ENCODE data around the gene ABAT.

DNA sequence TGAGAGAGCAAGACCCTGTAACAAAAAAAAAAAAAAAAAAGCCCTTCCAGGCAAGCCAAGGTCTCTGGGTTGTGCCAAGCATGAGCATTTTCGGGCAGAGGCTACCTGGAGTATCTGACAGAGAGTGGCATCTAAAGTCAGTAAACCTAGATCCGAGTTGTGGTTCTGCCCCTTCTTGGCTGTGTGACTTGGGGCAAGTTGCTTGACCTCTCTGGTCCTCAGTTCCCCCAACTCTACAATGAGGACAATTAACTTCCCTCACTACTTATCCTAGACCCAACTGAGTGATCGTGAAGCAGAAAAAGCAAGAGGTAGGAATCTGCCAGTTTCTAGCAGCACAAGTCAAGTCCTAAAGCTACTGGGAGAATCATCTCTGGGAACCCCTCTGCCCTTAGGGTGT lies 88.7 kb downstream of the ABAT start:
- TF ChIP-seq, protein P1, sequence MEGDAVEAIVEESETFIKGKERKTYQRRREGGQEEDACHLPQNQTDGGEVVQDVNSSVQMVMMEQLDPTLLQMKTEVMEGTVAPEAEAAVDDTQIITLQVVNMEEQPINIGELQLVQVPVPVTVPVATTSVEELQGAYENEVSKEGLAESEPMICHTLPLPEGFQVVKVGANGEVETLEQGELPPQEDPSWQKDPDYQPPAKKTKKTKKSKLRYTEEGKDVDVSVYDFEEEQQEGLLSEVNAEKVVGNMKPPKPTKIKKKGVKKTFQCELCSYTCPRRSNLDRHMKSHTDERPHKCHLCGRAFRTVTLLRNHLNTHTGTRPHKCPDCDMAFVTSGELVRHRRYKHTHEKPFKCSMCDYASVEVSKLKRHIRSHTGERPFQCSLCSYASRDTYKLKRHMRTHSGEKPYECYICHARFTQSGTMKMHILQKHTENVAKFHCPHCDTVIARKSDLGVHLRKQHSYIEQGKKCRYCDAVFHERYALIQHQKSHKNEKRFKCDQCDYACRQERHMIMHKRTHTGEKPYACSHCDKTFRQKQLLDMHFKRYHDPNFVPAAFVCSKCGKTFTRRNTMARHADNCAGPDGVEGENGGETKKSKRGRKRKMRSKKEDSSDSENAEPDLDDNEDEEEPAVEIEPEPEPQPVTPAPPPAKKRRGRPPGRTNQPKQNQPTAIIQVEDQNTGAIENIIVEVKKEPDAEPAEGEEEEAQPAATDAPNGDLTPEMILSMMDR (IDR thresholded peaks at IDR 0.05): no peak
- no peak for TF ChIP-seq ZFX (IDR thresholded peaks at IDR 0.05; ENCODE audit: borderline replicate concordance)
